HS-5 (cell line): ENCODE results near the gene GREB1L.
"Not testable (repeated sequence)": the region's sequence is repeated elsewhere in the genome, so short reads cannot be mapped to it uniquely, and the experiment has no call there.

Source experiments
- DNase-seq: peaks from one replicate; pipeline ENCODE4 v3.0.0-alpha.2; 2012; ENCODE audit warnings: low read depth

The GREB1L gene

GRCh38 chr18:21264651-21265050 is 22.6 kb downstream of the GREB1L start:
- no peak for DNase-seq

- no peak for DNase-seq
Observed at GRCh38 chr18:21265971-21266673, 24.1 kb downstream of the GREB1L start.

- DNase-seq, result no peak
Observed at GRCh38 chr18:21267400-21267799, 25.4 kb downstream of the GREB1L start.

- DNase-seq, result no peak
Observed at GRCh38 chr18:21269349-21269748, 27.3 kb downstream of the GREB1L start.

- no peak for DNase-seq
Observed at GRCh38 chr18:21270453-21270852, 28.4 kb downstream of the GREB1L start.

- DNase-seq, result no peak
Observed at GRCh38 chr18:21272016-21272579, 30.1 kb downstream of the GREB1L start.

GRCh38 chr18:21273568-21273967 is 31.5 kb downstream of the GREB1L start:
- DNase-seq, result no peak

GRCh38 chr18:21275645-21276044 is 33.6 kb downstream of the GREB1L start:
- DNase-seq, result no peak

GRCh38 chr18:21277578-21277977 is 35.5 kb downstream of the GREB1L start:
- DNase-seq, result no peak

- DNase-seq, result not testable (repeated sequence)
Observed at GRCh38 chr18:21278218-21278617, 36.2 kb downstream of the GREB1L start.

- DNase-seq, result no peak
Observed at GRCh38 chr18:21281603-21282002, 39.6 kb downstream of the GREB1L start.

GRCh38 chr18:21284540-21284939 is 42.5 kb downstream of the GREB1L start:
- no peak for DNase-seq

GRCh38 chr18:21289827-21290226 is 47.8 kb downstream of the GREB1L start:
- DNase-seq, result no peak

GRCh38 chr18:21291106-21291505 is 49.1 kb downstream of the GREB1L start:
- no peak for DNase-seq

GRCh38 chr18:21293479-21293878 is 51.4 kb downstream of the GREB1L start:
- DNase-seq, result no peak

- no peak for DNase-seq
Observed at GRCh38 chr18:21295101-21295500, 53.1 kb downstream of the GREB1L start.

- no peak for DNase-seq
Observed at GRCh38 chr18:21296045-21296444, 54.0 kb downstream of the GREB1L start.

GRCh38 chr18:21298351-21298750 is 56.3 kb downstream of the GREB1L start:
- DNase-seq, result no peak

- no peak for DNase-seq
Observed at GRCh38 chr18:21300035-21300907, 58.2 kb downstream of the GREB1L start.

- no peak for DNase-seq
Observed at GRCh38 chr18:21300908-21301200, 58.8 kb downstream of the GREB1L start.

GRCh38 chr18:21303445-21303844 is 61.4 kb downstream of the GREB1L start:
- DNase-seq, result no peak

- DNase-seq, result no peak
Observed at GRCh38 chr18:21303895-21304294, 61.9 kb downstream of the GREB1L start.

- DNase-seq, result no peak
Observed at GRCh38 chr18:21305621-21306020, 63.6 kb downstream of the GREB1L start.
